ENCODE data around the gene LGSN. TPM values are rescaled to one million over a fixed set of nuclear protein-coding genes. Genes with fewer than 3 reads are reported as not detected.

The LGSN gene, protein sequence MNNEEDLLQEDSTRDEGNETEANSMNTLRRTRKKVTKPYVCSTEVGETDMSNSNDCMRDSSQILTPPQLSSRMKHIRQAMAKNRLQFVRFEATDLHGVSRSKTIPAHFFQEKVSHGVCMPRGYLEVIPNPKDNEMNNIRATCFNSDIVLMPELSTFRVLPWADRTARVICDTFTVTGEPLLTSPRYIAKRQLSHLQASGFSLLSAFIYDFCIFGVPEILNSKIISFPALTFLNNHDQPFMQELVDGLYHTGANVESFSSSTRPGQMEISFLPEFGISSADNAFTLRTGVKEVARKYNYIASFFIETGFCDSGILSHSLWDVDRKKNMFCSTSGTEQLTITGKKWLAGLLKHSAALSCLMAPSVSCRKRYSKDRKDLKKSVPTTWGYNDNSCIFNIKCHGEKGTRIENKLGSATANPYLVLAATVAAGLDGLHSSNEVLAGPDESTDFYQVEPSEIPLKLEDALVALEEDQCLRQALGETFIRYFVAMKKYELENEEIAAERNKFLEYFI
- total RNA-seq, result not detected in 2 replicates

DNA sequence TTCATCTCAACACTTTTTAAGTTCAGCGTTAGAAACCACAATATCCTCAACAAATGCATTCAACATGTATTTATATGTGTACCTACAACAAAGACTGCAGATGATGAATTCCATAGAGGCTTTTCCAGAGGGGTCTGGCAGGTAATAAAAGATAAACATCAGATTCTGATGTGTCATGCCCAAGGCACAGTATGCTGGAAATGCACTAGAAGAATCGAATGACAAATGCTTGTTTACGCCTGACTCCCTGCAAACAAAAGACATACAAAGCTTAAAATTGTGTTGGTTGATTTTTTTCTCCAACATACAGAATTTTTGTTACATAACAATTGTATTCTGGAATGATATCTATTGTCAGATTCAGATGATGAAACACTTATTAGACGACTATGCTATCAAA lies at the start of gene LGSN:
LGSN (minus strand) TSS at position 45 of the 400 bp plus-strand sequence; CDS start at position 5, 40 bp downstream.

Other genes starting within 250 kb of the LGSN start
- gene FKBP1C, start 108.5 kb downstream of the LGSN start, total RNA-seq, result 0.37 and 0.39 TPM in 2 replicates